Colonic mucosa (tissue), 4 donors: ENCODE results near the gene CLDN19. TPM values are rescaled to one million over a fixed set of nuclear protein-coding genes. Genes with fewer than 3 reads are reported as not detected.
A peak's percentile ranks its signal among the peaks of the same experiment; 100 is the strongest.
"Not testable (repeated sequence)": the region's sequence is repeated elsewhere in the genome, so short reads cannot be mapped to it uniquely, and the experiment has no call there.

Source experiments
- DNase-seq: peaks from one replicate; pipeline ENCODE4 v3.0.0-alpha.2; 2020
- H3K27ac ChIP-seq: fragments of 200-600 bp; one replicate; pipeline ENCODE4 v1.8.0; 2021
- H3K27me3 ChIP-seq: fragments of 200-600 bp; one replicate; pipeline ENCODE4 v1.8.0; 2021
- H3K36me3 ChIP-seq: fragments of 200-600 bp; one replicate; pipeline ENCODE4 v1.8.0; 2021
- H3K4me1 ChIP-seq: fragments of 200-600 bp; one replicate; pipeline ENCODE4 v1.8.0; 2021; ENCODE audit warnings: mild to moderate bottlenecking
- H3K4me3 ChIP-seq: fragments of 200-600 bp; one replicate; pipeline ENCODE4 v1.8.0; 2021
- H3K9ac ChIP-seq, 2 donors: one replicate each; pipeline ENCODE4 v1.7.0; 2013; ENCODE audit warnings: control low read depth in 2 of 2, low read depth in 2 of 2, low read length in 2 of 2
- H3K9me3 ChIP-seq: fragments of 200-600 bp; one replicate; pipeline ENCODE4 v1.8.0; 2021
- intact Hi-C: fragments of 100-400 bp; cut with DNase I; formaldehyde crosslinking; loops from one replicate; pipeline ENCODE4 v1.14.1; 2022
- total RNA-seq, 2 donors: library from RNA; stranded (reverse); fragmentation: NEBNext Ultra II Directional in 1 of 2; extraction: Animal tissue kit (Norgen Biotek cat#: 25700) in 1 of 2; gene quantifications; one replicate each; pipeline ENCODE4 v1.2.1, GENCODE V29; 2021
- TF ChIP-seq, protein P1 (sequence below): fragments of 200-600 bp; IDR thresholded peaks from one replicate; pipeline ENCODE4 v1.8.0; 2022; ENCODE audit warnings: antibody characterized with exemption, mild to moderate bottlenecking
- donor health status: healthy.
- donor health status: DM: no; HTN: no; CAD: no.
- donor health status: DM: no; HTN: no; CAD: no.

Gene CLDN19
- total RNA-seq, 2 donors from 2014 or later = not detected

- no peaks in the 10 kb centered on the region for H3K36me3 ChIP-seq
- H3K4me3 ChIP-seq = no peak overlapping the region
- no peaks in the 10 kb centered on the region for H3K9me3 ChIP-seq
- DNase-seq = no peak
- no peak overlapping the region for H3K27ac ChIP-seq
- TF ChIP-seq, protein P1, sequence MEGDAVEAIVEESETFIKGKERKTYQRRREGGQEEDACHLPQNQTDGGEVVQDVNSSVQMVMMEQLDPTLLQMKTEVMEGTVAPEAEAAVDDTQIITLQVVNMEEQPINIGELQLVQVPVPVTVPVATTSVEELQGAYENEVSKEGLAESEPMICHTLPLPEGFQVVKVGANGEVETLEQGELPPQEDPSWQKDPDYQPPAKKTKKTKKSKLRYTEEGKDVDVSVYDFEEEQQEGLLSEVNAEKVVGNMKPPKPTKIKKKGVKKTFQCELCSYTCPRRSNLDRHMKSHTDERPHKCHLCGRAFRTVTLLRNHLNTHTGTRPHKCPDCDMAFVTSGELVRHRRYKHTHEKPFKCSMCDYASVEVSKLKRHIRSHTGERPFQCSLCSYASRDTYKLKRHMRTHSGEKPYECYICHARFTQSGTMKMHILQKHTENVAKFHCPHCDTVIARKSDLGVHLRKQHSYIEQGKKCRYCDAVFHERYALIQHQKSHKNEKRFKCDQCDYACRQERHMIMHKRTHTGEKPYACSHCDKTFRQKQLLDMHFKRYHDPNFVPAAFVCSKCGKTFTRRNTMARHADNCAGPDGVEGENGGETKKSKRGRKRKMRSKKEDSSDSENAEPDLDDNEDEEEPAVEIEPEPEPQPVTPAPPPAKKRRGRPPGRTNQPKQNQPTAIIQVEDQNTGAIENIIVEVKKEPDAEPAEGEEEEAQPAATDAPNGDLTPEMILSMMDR = no peak
- H3K4me1 ChIP-seq = no peaks in the 10 kb centered on the region
- intact Hi-C loops = no loop called here
- no peak overlapping the region for H3K9ac ChIP-seq
- H3K27me3 ChIP-seq = no peaks in the 10 kb centered on the region
Measured at GRCh38 chr1:42752284-42752683, 12.2 kb upstream of the CLDN19 start.

- H3K4me1 ChIP-seq, H3K36me3 ChIP-seq, H3K9ac ChIP-seq, intact Hi-C loops, H3K9me3 ChIP-seq, H3K4me3 ChIP-seq, H3K27ac ChIP-seq, DNase-seq, H3K27me3 ChIP-seq: not testable (repeated sequence)
Measured at GRCh38 chr1:42751511-42752070, 11.6 kb upstream of the CLDN19 start.

DNA sequence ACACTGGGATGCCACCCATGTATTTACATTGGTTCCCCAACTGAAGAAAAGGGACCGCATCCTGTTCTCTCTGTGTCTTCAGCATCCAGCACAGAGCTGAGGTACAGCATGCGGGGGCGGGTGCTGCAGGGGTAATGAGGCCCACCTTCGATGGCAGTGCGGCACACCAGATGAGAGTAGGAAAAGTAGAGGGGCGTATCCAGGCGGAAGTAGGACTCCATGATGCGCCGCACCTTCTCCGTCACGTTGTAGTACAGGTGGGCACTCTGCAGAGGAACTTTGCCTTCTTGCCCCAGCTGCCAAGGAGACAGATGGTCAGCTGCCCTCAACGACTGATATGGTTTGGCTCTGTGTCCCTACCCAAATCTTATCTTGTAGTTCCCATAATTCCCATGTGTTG lies 10.0 kb upstream of the CLDN19 start:
- no peaks in the 10 kb centered on the region for H3K36me3 ChIP-seq
- no peak overlapping the region for H3K4me3 ChIP-seq
- DNase-seq = no peak
- H3K4me1 ChIP-seq = no peaks in the 10 kb centered on the region
- TF ChIP-seq, protein P1 = no peak
- intact Hi-C loops = no loop called here
- no peaks in the 10 kb centered on the region for H3K9me3 ChIP-seq
- H3K27me3 ChIP-seq = no peaks in the 10 kb centered on the region
- H3K9ac ChIP-seq = no peak overlapping the region
- no peak overlapping the region for H3K27ac ChIP-seq

DNA sequence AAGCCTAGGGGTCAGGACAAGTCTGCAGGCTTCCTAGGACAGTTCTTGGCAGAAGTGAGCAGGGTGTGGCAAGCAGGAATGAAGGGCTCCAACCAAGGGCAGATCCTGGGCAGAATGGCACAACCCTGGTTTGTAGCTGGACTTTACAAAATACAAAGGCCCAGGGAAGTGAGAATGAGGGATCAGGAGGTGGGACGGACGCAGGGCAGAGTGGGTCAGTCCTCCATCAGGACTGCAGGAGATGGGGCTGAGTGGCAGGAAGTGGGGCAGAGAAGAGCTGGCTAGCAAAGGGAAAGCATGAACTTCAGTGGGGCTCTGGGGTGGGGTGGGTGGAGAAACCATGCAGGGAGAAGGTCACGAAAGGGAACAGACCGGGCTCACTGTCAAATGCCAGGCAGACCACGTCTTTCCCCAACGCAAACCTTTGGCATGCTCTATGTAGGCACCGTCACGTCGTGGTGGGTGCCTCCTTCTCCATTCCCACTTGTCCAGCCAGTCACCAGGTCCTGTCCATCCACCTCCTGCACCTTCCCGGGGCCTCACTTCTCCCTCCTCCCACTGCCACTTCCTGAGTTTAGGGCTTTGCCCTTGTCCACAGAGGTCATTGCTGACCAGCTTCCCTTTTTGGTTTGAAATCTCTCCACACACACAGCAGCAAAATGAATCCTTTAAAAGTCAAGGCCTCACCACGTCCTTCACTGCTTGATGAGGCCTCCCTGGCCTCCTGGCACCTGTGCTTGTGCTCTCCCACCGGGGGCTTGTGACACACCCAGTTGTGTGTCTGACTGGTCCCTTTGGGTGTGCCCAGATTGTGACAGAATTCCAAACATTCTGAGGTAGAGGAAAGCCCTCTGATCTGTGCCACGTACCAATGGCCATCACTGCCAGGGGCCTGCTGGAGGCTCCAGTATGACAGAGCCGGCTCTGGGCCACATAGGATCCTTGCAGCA lies 8.7 kb upstream of the CLDN19 start:
- intact Hi-C loops = loop anchor here (5.0 to 10.0 kb wide), 2 partner anchors 171 to 404 kb away; no protein-coding TSS in a partner anchor
- Histone ChIP-seq H3K4me1 (no peaks in the 10 kb centered on the region), H3K36me3 (no peaks in the 10 kb centered on the region), H3K4me3 (no peak overlapping the region), H3K27me3 (no peaks in the 10 kb centered on the region), H3K9ac (no peak overlapping the region), H3K9me3 (no peaks in the 10 kb centered on the region), H3K27ac (no peak overlapping the region)
- no peak for DNase-seq
- TF ChIP-seq, protein P1 = no peak

DNA sequence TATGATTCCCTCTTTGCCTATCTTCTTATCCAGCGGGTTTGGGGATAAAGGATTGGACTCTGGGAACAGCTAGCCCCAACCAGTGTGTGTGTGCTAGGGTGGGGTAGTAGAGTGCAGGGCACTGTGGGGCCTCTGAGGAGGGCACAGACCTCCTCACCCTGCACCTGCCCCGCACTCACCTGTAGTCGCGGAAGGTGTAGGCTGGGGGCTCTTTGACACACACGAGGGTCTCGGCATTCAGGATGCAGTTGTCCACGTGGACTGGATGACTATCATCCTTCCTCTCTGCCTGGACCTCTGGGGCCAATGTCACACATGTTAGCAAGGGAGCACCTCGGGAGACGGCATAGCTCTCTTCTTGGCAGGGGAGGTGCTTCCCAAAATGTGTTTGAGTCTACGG lies 8.0 kb upstream of the CLDN19 start:
- Histone ChIP-seq H3K9ac (no peak overlapping the region), H3K27me3 (no peaks in the 10 kb centered on the region), H3K9me3 (no peaks in the 10 kb centered on the region), H3K4me1 (no peaks in the 10 kb centered on the region), H3K27ac (no peak overlapping the region), H3K4me3 (no peak overlapping the region), H3K36me3 (no peaks in the 10 kb centered on the region)
- intact Hi-C loops = loop anchor here (5.0 to 10.0 kb wide), 2 partner anchors 171 to 403 kb away; no protein-coding TSS in a partner anchor
- DNase-seq = no peak
- TF ChIP-seq, protein P1 = no peak

- TF ChIP-seq, protein P1 = peak; percentile 44
- intact Hi-C loops = loop anchor here (5.0 to 10.0 kb wide), 2 partner anchors 170 to 402 kb away; no protein-coding TSS in a partner anchor
Measured at GRCh38 chr1:42747125-42747524, 7.1 kb upstream of the CLDN19 start.

More at GRCh38 chr1:42747125-42747524, 7.1 kb upstream of the CLDN19 start:
- H3K4me1 ChIP-seq = no peaks in the 10 kb centered on the region
- no peaks in the 10 kb centered on the region for H3K9me3 ChIP-seq
- peak; percentile 41 for DNase-seq
- no peak overlapping the region for H3K27ac ChIP-seq
- H3K9ac ChIP-seq = no peak overlapping the region
- no peak overlapping the region for H3K4me3 ChIP-seq
- H3K36me3 ChIP-seq = no peaks in the 10 kb centered on the region
- no peaks in the 10 kb centered on the region for H3K27me3 ChIP-seq
